HG03460 (cell line): ENCODE results near the gene CDK17.
"Not testable (repeated sequence)": the region's sequence is repeated elsewhere in the genome, so short reads cannot be mapped to it uniquely, and the experiment has no call there.

Source experiments
- ATAC-seq: cut with Tn5 transposase; IDR thresholded peaks from one replicate; pipeline ENCODE4 v1.9.1; 2021; ENCODE audit not compliant: unreplicated experiment

Gene CDK17

GRCh38 chr12:96359328-96359727 lies 40.9 kb downstream of the CDK17 start:
- no peak for ATAC-seq

GRCh38 chr12:96356831-96357230 lies 43.4 kb downstream of the CDK17 start:
- no peak for ATAC-seq

- no peak for ATAC-seq
Observed at GRCh38 chr12:96354844-96355534, 45.2 kb downstream of the CDK17 start.

GRCh38 chr12:96354326-96354725 lies 45.9 kb downstream of the CDK17 start:
- ATAC-seq, result no peak

GRCh38 chr12:96352161-96352835 lies 47.9 kb downstream of the CDK17 start:
- ATAC-seq, result peak; percentile 55

- ATAC-seq, result no peak
Observed at GRCh38 chr12:96350982-96351381, 49.3 kb downstream of the CDK17 start.

GRCh38 chr12:96347130-96347699 lies 53.0 kb downstream of the CDK17 start:
- ATAC-seq, result no peak

- not testable (repeated sequence) for ATAC-seq
Observed at GRCh38 chr12:96346716-96347115, 53.5 kb downstream of the CDK17 start.

- no peak for ATAC-seq
Observed at GRCh38 chr12:96344124-96344695, 56.0 kb downstream of the CDK17 start.

- peak; percentile 63 for ATAC-seq
Observed at GRCh38 chr12:96343347-96343954, 56.8 kb downstream of the CDK17 start.

GRCh38 chr12:96339666-96340065 lies 60.6 kb downstream of the CDK17 start:
- not testable (repeated sequence) for ATAC-seq

GRCh38 chr12:96338852-96339471 lies 61.3 kb downstream of the CDK17 start:
- no peak for ATAC-seq

GRCh38 chr12:96337953-96338352 lies 62.3 kb downstream of the CDK17 start:
- no peak for ATAC-seq

- ATAC-seq, result no peak
Observed at GRCh38 chr12:96336489-96336888, 63.8 kb downstream of the CDK17 start.

- peak; percentile 92 for ATAC-seq
Observed at GRCh38 chr12:96335270-96335669, 65.0 kb downstream of the CDK17 start.

GRCh38 chr12:96334502-96334901 lies 65.7 kb downstream of the CDK17 start:
- no peak for ATAC-seq

GRCh38 chr12:96329545-96329944 lies 70.7 kb downstream of the CDK17 start:
- ATAC-seq, result no peak

- no peak for ATAC-seq
Observed at GRCh38 chr12:96329018-96329417, 71.2 kb downstream of the CDK17 start.

- no peak for ATAC-seq
Observed at GRCh38 chr12:96327889-96328288, 72.3 kb downstream of the CDK17 start.

- peak; percentile 74 for ATAC-seq
Observed at GRCh38 chr12:96327346-96327745, 72.9 kb downstream of the CDK17 start.

- no peak for ATAC-seq
Observed at GRCh38 chr12:96326628-96327227, 73.5 kb downstream of the CDK17 start.
